ENCODE data around the gene COL27A1.

Gene COL27A1

GRCh38 chr9:114303977-114304376 is 148.6 kb downstream of the COL27A1 start:
- H3K27me3 ChIP-seq (ENCODE audit: insufficient read depth, insufficient read length) = no peaks in the 10 kb centered on the region
- no peaks in the 10 kb centered on the region for H3K9me3 ChIP-seq (ENCODE audit: insufficient read depth, low read length)
- H3K36me3 ChIP-seq (ENCODE audit: insufficient read depth, insufficient read length, low read length) = peaks cover 97% of the 10 kb centered on the region
- no peak overlapping the region for H3K4me3 ChIP-seq (ENCODE audit: insufficient read length, low read depth)
- DNase-seq (ENCODE audit: low read depth, low spot score) = no peak
- H3K9ac ChIP-seq (ENCODE audit: insufficient read length, low read depth) = no peak overlapping the region
- TF ChIP-seq ZNF274 (IDR thresholded peaks at IDR 0.05; ENCODE audit: low read depth, low read length) = no peak
- TF ChIP-seq SUZ12 (IDR thresholded peaks at IDR 0.05; ENCODE audit: extremely low read depth, insufficient read depth, insufficient read length) = no peak
- TF ChIP-seq YY1 (IDR thresholded peaks at IDR 0.05; ENCODE audit: insufficient read depth, insufficient read length) = no peak
- no peaks in the 10 kb centered on the region for H3K4me1 ChIP-seq (ENCODE audit: insufficient read depth, insufficient read length)

- DNase-seq (ENCODE audit: low read depth, low spot score) = no peak
- Histone ChIP-seq H3K36me3 (ENCODE audit: insufficient read depth, insufficient read length, low read length) (peaks cover 97% of the 10 kb centered on the region), H3K9me3 (ENCODE audit: insufficient read depth, low read length) (no peaks in the 10 kb centered on the region), H3K9ac (ENCODE audit: insufficient read length, low read depth) (no peak overlapping the region), H3K27me3 (ENCODE audit: insufficient read depth, insufficient read length) (no peaks in the 10 kb centered on the region), H3K4me1 (ENCODE audit: insufficient read depth, insufficient read length) (no peaks in the 10 kb centered on the region), H3K4me3 (ENCODE audit: insufficient read length, low read depth) (no peak overlapping the region)
- TF ChIP-seq YY1 (IDR thresholded peaks at IDR 0.05; ENCODE audit: insufficient read depth, insufficient read length) (no peak), ZNF274 (IDR thresholded peaks at IDR 0.05; ENCODE audit: low read depth, low read length) (no peak), SUZ12 (IDR thresholded peaks at IDR 0.05; ENCODE audit: extremely low read depth, insufficient read depth, insufficient read length) (no peak)
Observed at GRCh38 chr9:114304416-114305188, 149.3 kb downstream of the COL27A1 start.

GRCh38 chr9:114307899-114308267 is 152.5 kb downstream of the COL27A1 start:
- Histone ChIP-seq H3K4me3 (ENCODE audit: insufficient read length, low read depth) (no peak overlapping the region), H3K36me3 (ENCODE audit: insufficient read depth, insufficient read length, low read length) (peaks cover 87% of the 10 kb centered on the region), H3K27me3 (ENCODE audit: insufficient read depth, insufficient read length) (no peaks in the 10 kb centered on the region), H3K9ac (ENCODE audit: insufficient read length, low read depth) (no peak overlapping the region), H3K9me3 (ENCODE audit: insufficient read depth, low read length) (no peaks in the 10 kb centered on the region), H3K4me1 (ENCODE audit: insufficient read depth, insufficient read length) (no peaks in the 10 kb centered on the region)
- no peak for DNase-seq (ENCODE audit: low read depth, low spot score)
- TF ChIP-seq SUZ12 (IDR thresholded peaks at IDR 0.05; ENCODE audit: extremely low read depth, insufficient read depth, insufficient read length) (no peak), ZNF274 (IDR thresholded peaks at IDR 0.05; ENCODE audit: low read depth, low read length) (no peak), YY1 (IDR thresholded peaks at IDR 0.05; ENCODE audit: insufficient read depth, insufficient read length) (no peak)

- Histone ChIP-seq H3K4me1 (ENCODE audit: insufficient read depth, insufficient read length) (no peaks in the 10 kb centered on the region), H3K9ac (ENCODE audit: insufficient read length, low read depth) (no peak overlapping the region), H3K9me3 (ENCODE audit: insufficient read depth, low read length) (no peaks in the 10 kb centered on the region), H3K36me3 (ENCODE audit: insufficient read depth, insufficient read length, low read length) (peaks cover 84% of the 10 kb centered on the region), H3K4me3 (ENCODE audit: insufficient read length, low read depth) (no peak overlapping the region), H3K27me3 (ENCODE audit: insufficient read depth, insufficient read length) (no peaks in the 10 kb centered on the region)
- TF ChIP-seq ZNF274 (IDR thresholded peaks at IDR 0.05; ENCODE audit: low read depth, low read length) (no peak), YY1 (IDR thresholded peaks at IDR 0.05; ENCODE audit: insufficient read depth, insufficient read length) (no peak), SUZ12 (IDR thresholded peaks at IDR 0.05; ENCODE audit: extremely low read depth, insufficient read depth, insufficient read length) (no peak)
- DNase-seq (ENCODE audit: low read depth, low spot score) = no peak
Observed at GRCh38 chr9:114308361-114308950, 153.1 kb downstream of the COL27A1 start.

GRCh38 chr9:114309096-114309495 is 153.8 kb downstream of the COL27A1 start:
- Histone ChIP-seq H3K4me3 (ENCODE audit: insufficient read length, low read depth) (no peak overlapping the region), H3K9me3 (ENCODE audit: insufficient read depth, low read length) (no peaks in the 10 kb centered on the region), H3K36me3 (ENCODE audit: insufficient read depth, insufficient read length, low read length) (peaks cover 78% of the 10 kb centered on the region), H3K27me3 (ENCODE audit: insufficient read depth, insufficient read length) (no peaks in the 10 kb centered on the region), H3K4me1 (ENCODE audit: insufficient read depth, insufficient read length) (no peaks in the 10 kb centered on the region), H3K9ac (ENCODE audit: insufficient read length, low read depth) (no peak overlapping the region)
- TF ChIP-seq YY1 (IDR thresholded peaks at IDR 0.05; ENCODE audit: insufficient read depth, insufficient read length) = no peak
- TF ChIP-seq ZNF274 (IDR thresholded peaks at IDR 0.05; ENCODE audit: low read depth, low read length) = no peak
- no peak for TF ChIP-seq SUZ12 (IDR thresholded peaks at IDR 0.05; ENCODE audit: extremely low read depth, insufficient read depth, insufficient read length)
- DNase-seq (ENCODE audit: low read depth, low spot score) = no peak

GRCh38 chr9:114310471-114311450 is 155.4 kb downstream of the COL27A1 start:
- Histone ChIP-seq H3K36me3 (ENCODE audit: insufficient read depth, insufficient read length, low read length) (peaks cover 61% of the 10 kb centered on the region), H3K9ac (ENCODE audit: insufficient read length, low read depth) (no peak overlapping the region), H3K9me3 (ENCODE audit: insufficient read depth, low read length) (no peaks in the 10 kb centered on the region), H3K27me3 (ENCODE audit: insufficient read depth, insufficient read length) (no peaks in the 10 kb centered on the region), H3K4me1 (ENCODE audit: insufficient read depth, insufficient read length) (no peaks in the 10 kb centered on the region), H3K4me3 (ENCODE audit: insufficient read length, low read depth) (no peak overlapping the region)
- no peak for DNase-seq (ENCODE audit: low read depth, low spot score)
- TF ChIP-seq YY1 (IDR thresholded peaks at IDR 0.05; ENCODE audit: insufficient read depth, insufficient read length) (no peak), SUZ12 (IDR thresholded peaks at IDR 0.05; ENCODE audit: extremely low read depth, insufficient read depth, insufficient read length) (no peak), ZNF274 (IDR thresholded peaks at IDR 0.05; ENCODE audit: low read depth, low read length) (no peak)

Measured in NT2/D1 (cell line).